HFFc6 (cell line): Measurements from ENCODE around the gene SLC34A3. TPM values are rescaled to one million over a fixed set of nuclear protein-coding genes. Genes with fewer than 3 reads are reported as not detected.
"Not testable (repeated sequence)": the region's sequence is repeated elsewhere in the genome, so short reads cannot be mapped to it uniquely, and the experiment has no call there.

Experiments
- DNase-seq: peaks from one replicate; pipeline ENCODE4 v3.0.0-alpha.2; 2018
- H3K27ac Mint-ChIP-seq: 2 replicates; pipeline ENCODE4 v1.8.0; 2020; ENCODE audit warnings: mild to moderate bottlenecking, mixed read lengths
- H3K27me3 Mint-ChIP-seq: 2 replicates; pipeline ENCODE4 v1.8.0; 2021; ENCODE audit warnings: mild to moderate bottlenecking, moderate library complexity, mixed read lengths; ENCODE audit not compliant: insufficient read depth
- H3K36me3 Mint-ChIP-seq: 2 replicates; pipeline ENCODE4 v1.8.0; 2021; ENCODE audit warnings: low read depth, mixed read lengths
- H3K4me1 Mint-ChIP-seq: 2 replicates; pipeline ENCODE4 v1.8.0; 2020; ENCODE audit warnings: low read depth, mixed read lengths
- H3K4me3 Mint-ChIP-seq: 2 replicates; pipeline ENCODE4 v1.8.0; 2020; ENCODE audit warnings: mild to moderate bottlenecking, moderate library complexity, mixed read lengths
- H3K9me3 Mint-ChIP-seq: 2 replicates; pipeline ENCODE4 v1.8.0; 2020; ENCODE audit warnings: mild to moderate bottlenecking, mixed read lengths
- total RNA-seq, 6 experiments: library from RNA; stranded (reverse); fragmentation: NEBNext Ultra II Directional; extraction: Animal tissue kit (Norgen Biotek cat#: 25700); gene quantifications; 2 replicates in 1 of 6; 3 replicates in 5 of 6; pipeline ENCODE4 v1.2.3, GENCODE V29; 2021
- TF ChIP-seq, protein P1 (sequence below): fragments of 200-600 bp; sonication (generic); IDR thresholded peaks from 2 replicates; pipeline ENCODE4 v1.5.0; 2021; ENCODE audit warnings: antibody characterized with exemption, mild to moderate bottlenecking

SLC34A3 gene
- total RNA-seq, 6 experiments from 2014 or later, result not detected

DNA sequence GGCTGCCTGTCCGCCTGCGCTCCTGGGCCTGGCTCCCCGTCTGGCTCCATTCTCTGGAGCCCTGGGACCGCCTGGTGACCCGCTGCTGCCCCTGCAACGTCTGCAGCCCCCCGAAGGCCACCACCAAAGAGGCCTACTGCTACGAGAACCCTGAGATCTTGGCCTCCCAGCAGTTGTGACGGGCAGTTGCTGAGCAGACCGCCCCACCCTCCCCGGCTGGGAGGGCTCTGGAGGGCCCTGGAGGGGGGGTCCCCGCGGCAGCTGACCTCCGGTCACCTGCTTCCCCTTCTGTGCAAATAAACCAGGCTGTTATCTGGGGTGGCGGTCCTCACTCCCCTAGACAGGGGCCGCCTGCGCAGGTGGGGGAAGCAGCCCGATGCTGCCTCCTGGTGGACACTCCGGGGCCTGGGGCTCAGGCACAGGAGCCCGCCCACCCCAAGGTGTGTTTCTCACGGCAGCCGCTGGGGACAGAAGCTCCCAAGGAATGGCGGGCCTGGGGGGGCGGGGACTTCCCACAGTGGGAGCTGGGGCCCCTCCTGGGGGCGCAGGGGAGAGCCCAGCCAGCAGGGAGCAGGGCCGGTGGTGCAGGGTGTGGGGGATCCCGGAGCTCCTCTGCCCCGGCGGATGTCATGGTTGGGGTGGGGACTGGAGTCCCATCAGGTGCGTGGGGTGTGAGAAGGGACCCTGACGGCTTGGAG is 5.7 kb downstream of the SLC34A3 start:
- DNase-seq, result peak; percentile 61
- Mint-ChIP-seq H3K9me3 (peaks cover 5% of the 10 kb centered on the region), H3K4me1 (peaks cover 7% of the 10 kb centered on the region), H3K4me3 (no peak overlapping the region), H3K27me3 (peaks cover 3% of the 10 kb centered on the region), H3K27ac (no peak overlapping the region), H3K36me3 (no peaks in the 10 kb centered on the region; the same call in 1 of the 2 replicates)
- TF ChIP-seq, protein P1, sequence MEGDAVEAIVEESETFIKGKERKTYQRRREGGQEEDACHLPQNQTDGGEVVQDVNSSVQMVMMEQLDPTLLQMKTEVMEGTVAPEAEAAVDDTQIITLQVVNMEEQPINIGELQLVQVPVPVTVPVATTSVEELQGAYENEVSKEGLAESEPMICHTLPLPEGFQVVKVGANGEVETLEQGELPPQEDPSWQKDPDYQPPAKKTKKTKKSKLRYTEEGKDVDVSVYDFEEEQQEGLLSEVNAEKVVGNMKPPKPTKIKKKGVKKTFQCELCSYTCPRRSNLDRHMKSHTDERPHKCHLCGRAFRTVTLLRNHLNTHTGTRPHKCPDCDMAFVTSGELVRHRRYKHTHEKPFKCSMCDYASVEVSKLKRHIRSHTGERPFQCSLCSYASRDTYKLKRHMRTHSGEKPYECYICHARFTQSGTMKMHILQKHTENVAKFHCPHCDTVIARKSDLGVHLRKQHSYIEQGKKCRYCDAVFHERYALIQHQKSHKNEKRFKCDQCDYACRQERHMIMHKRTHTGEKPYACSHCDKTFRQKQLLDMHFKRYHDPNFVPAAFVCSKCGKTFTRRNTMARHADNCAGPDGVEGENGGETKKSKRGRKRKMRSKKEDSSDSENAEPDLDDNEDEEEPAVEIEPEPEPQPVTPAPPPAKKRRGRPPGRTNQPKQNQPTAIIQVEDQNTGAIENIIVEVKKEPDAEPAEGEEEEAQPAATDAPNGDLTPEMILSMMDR, result peak; percentile 100

GRCh38 chr9:137236936-137237421 is 6.3 kb downstream of the SLC34A3 start:
- H3K4me3 Mint-ChIP-seq, result no peak overlapping the region
- TF ChIP-seq, protein P1, result no peak
- no peak for DNase-seq
- peaks cover 7% of the 10 kb centered on the region for H3K9me3 Mint-ChIP-seq
- no peak overlapping the region for H3K27ac Mint-ChIP-seq
- H3K27me3 Mint-ChIP-seq, result peaks cover 6% of the 10 kb centered on the region
- H3K4me1 Mint-ChIP-seq, result peaks cover 7% of the 10 kb centered on the region
- peaks cover 2% of the 10 kb centered on the region for H3K36me3 Mint-ChIP-seq

GRCh38 chr9:137237759-137238726 is 7.3 kb downstream of the SLC34A3 start:
- H3K4me3 Mint-ChIP-seq, result no peak overlapping the region
- peaks cover 11% of the 10 kb centered on the region for H3K9me3 Mint-ChIP-seq
- no peak for DNase-seq
- peaks cover 18% of the 10 kb centered on the region for H3K4me1 Mint-ChIP-seq
- peaks cover 11% of the 10 kb centered on the region for H3K36me3 Mint-ChIP-seq
- no peak overlapping the region for H3K27ac Mint-ChIP-seq
- TF ChIP-seq, protein P1, result no peak
- peaks cover 14% of the 10 kb centered on the region for H3K27me3 Mint-ChIP-seq

- Mint-ChIP-seq H3K4me1 (peaks cover 31% of the 10 kb centered on the region), H3K4me3 (peak overlapping the region; percentile 92), H3K27ac (peak overlapping the region; percentile 93), H3K36me3 (peaks cover 21% of the 10 kb centered on the region), H3K9me3 (peaks cover 11% of the 10 kb centered on the region), H3K27me3 (peaks cover 21% of the 10 kb centered on the region)
- DNase-seq, result not testable (repeated sequence)
Measured at GRCh38 chr9:137239541-137240200, 9.0 kb downstream of the SLC34A3 start.

- Mint-ChIP-seq H3K9me3 (peaks cover 11% of the 10 kb centered on the region), H3K27me3 (peaks cover 21% of the 10 kb centered on the region), H3K36me3 (peaks cover 21% of the 10 kb centered on the region), H3K4me1 (peaks cover 31% of the 10 kb centered on the region), H3K4me3 (peak overlapping the region; percentile 92), H3K27ac (peak overlapping the region; percentile 93)
- TF ChIP-seq, protein P1, result peak; percentile 33; the same call in 1 of the 2 replicates
- DNase-seq, result peak; percentile 56
Measured at GRCh38 chr9:137240318-137240840, 9.7 kb downstream of the SLC34A3 start.
